ENCODE data around the gene AARS1.
A peak's percentile ranks its signal among the peaks of the same experiment; 100 is the strongest.
"Not testable (repeated sequence)": the region's sequence is repeated elsewhere in the genome, so short reads cannot be mapped to it uniquely, and the experiment has no call there.

Gene AARS1

GRCh38 chr16:70254965-70255286, 34.4 kb downstream of the AARS1 start:
- no peak overlapping the region for H3K4me3 ChIP-seq (ENCODE audit: insufficient read depth, low read depth, low read length, poor library complexity, severe bottlenecking)

GRCh38 chr16:70254180-70254964, 34.9 kb downstream of the AARS1 start:
- no peak for DNase-seq
- Histone ChIP-seq H3K4me1 (ENCODE audit: control insufficient read depth, insufficient read depth, low read length, poor library complexity, severe bottlenecking) (peaks cover 9% of the 10 kb centered on the region), H3K9me3 (ENCODE audit: control insufficient read depth, low read length) (no peaks in the 10 kb centered on the region), H3K27ac (ENCODE audit: insufficient read depth, low read length, poor library complexity, severe bottlenecking) (no peak overlapping the region), H3K36me3 (ENCODE audit: control insufficient read depth, insufficient read depth, low read length) (peaks cover 46% of the 10 kb centered on the region), H3K27me3 (replicated peaks; ENCODE audit: control insufficient read depth, insufficient read depth, low read length, poor library complexity, severe bottlenecking) (no peaks in the 10 kb centered on the region), H3K4me3 (ENCODE audit: insufficient read depth, low read depth, low read length, poor library complexity, severe bottlenecking) (no peak overlapping the region)

More at GRCh38 chr16:70254965-70255286, 34.4 kb downstream of the AARS1 start:
- Histone ChIP-seq H3K36me3 (ENCODE audit: control insufficient read depth, insufficient read depth, low read length) (peaks cover 48% of the 10 kb centered on the region), H3K27me3 (replicated peaks; ENCODE audit: control insufficient read depth, insufficient read depth, low read length, poor library complexity, severe bottlenecking) (no peaks in the 10 kb centered on the region), H3K27ac (ENCODE audit: insufficient read depth, low read length, poor library complexity, severe bottlenecking) (no peak overlapping the region), H3K4me1 (ENCODE audit: control insufficient read depth, insufficient read depth, low read length, poor library complexity, severe bottlenecking) (peaks cover 4% of the 10 kb centered on the region), H3K9me3 (ENCODE audit: control insufficient read depth, low read length) (no peaks in the 10 kb centered on the region)
- DNase-seq: no peak

DNA sequence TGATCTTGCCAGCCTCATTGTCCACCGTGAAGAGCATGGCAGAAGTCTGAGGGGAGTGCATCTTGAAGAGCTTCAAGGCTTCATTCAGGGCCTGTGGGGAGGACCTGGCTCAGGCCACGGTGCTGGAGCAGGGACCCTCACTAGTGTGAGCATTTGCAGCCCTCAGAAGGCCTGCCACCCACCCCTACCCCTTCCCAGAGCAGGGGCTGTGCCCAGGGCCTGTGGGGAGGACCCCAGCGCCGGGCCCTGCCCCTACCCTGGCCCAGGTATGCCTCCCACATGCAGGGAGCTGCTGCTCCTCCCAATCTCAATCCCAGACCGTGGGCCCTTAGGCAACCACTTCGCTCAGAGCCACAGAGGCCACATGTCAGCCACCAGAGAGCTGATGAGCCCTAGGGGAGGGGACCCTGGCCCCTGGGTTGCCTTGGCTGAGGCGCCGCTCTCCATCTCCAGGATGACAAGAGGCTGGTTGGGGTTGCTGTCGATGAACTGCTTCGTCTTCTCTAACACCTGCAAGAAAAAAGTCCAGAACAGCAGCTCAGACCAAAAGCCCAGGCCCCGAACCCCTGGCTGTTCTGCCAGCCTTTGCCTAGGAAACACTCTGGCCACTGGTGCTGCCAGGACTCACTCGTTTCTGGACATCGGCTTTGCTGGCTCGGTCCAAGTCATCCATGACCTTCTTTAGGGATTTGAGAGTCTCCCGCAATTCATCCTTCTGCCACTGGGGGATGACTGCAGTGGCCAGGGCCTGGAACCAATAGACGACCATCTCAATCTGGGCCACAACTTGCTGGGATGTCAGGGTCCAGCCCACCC, 35.8 kb downstream of the AARS1 start:
- no peak overlapping the region for H3K4me3 ChIP-seq (ENCODE audit: insufficient read depth, low read depth, low read length, poor library complexity, severe bottlenecking)
- H3K4me1 ChIP-seq (ENCODE audit: control insufficient read depth, insufficient read depth, low read length, poor library complexity, severe bottlenecking): peaks cover 10% of the 10 kb centered on the region
- peak in 1 of 3 donors; percentile 12 for DNase-seq
- no peaks in the 10 kb centered on the region for H3K9me3 ChIP-seq (ENCODE audit: control insufficient read depth, low read length)
- no peak overlapping the region for H3K27ac ChIP-seq (ENCODE audit: insufficient read depth, low read length, poor library complexity, severe bottlenecking)
- H3K36me3 ChIP-seq (ENCODE audit: control insufficient read depth, insufficient read depth, low read length): peaks cover 37% of the 10 kb centered on the region
- H3K27me3 ChIP-seq (replicated peaks; ENCODE audit: control insufficient read depth, insufficient read depth, low read length, poor library complexity, severe bottlenecking): no peaks in the 10 kb centered on the region

GRCh38 chr16:70252355-70252988, 36.8 kb downstream of the AARS1 start:
- H3K36me3 ChIP-seq (ENCODE audit: control insufficient read depth, insufficient read depth, low read length): peaks cover 31% of the 10 kb centered on the region
- DNase-seq: no peak
- no peak overlapping the region for H3K27ac ChIP-seq (ENCODE audit: insufficient read depth, low read length, poor library complexity, severe bottlenecking)
- peaks cover 10% of the 10 kb centered on the region for H3K4me1 ChIP-seq (ENCODE audit: control insufficient read depth, insufficient read depth, low read length, poor library complexity, severe bottlenecking)
- H3K4me3 ChIP-seq (ENCODE audit: insufficient read depth, low read depth, low read length, poor library complexity, severe bottlenecking): no peak overlapping the region
- H3K9me3 ChIP-seq (ENCODE audit: control insufficient read depth, low read length): no peaks in the 10 kb centered on the region
- H3K27me3 ChIP-seq (replicated peaks; ENCODE audit: control insufficient read depth, insufficient read depth, low read length, poor library complexity, severe bottlenecking): no peaks in the 10 kb centered on the region

GRCh38 chr16:70251629-70252354, 37.5 kb downstream of the AARS1 start, which contains the start of gene EXOSC6:
EXOSC6 (minus strand) TSS chr16:70251940; CDS start chr16:70251900, 40 bp downstream.
- H3K9me3 ChIP-seq (ENCODE audit: control insufficient read depth, low read length): no peaks in the 10 kb centered on the region
- peak within 1 kb of the TSS; percentile 70 for H3K4me3 ChIP-seq (ENCODE audit: insufficient read depth, low read depth, low read length, poor library complexity, severe bottlenecking)
- peaks cover 10% of the 10 kb centered on the region for H3K4me1 ChIP-seq (ENCODE audit: control insufficient read depth, insufficient read depth, low read length, poor library complexity, severe bottlenecking)
- H3K27me3 ChIP-seq (replicated peaks; ENCODE audit: control insufficient read depth, insufficient read depth, low read length, poor library complexity, severe bottlenecking): no peaks in the 10 kb centered on the region
- peaks cover 26% of the 10 kb centered on the region for H3K36me3 ChIP-seq (ENCODE audit: control insufficient read depth, insufficient read depth, low read length)
- DNase-seq: peak; percentile 86 to 88 (median 86)
- H3K27ac ChIP-seq (ENCODE audit: insufficient read depth, low read length, poor library complexity, severe bottlenecking): peak within 1 kb of the TSS; percentile 86

- no peaks in the 10 kb centered on the region for H3K9me3 ChIP-seq (ENCODE audit: control insufficient read depth, low read length)
- peak overlapping the region; percentile 86 for H3K27ac ChIP-seq (ENCODE audit: insufficient read depth, low read length, poor library complexity, severe bottlenecking)
- peaks cover 19% of the 10 kb centered on the region for H3K36me3 ChIP-seq (ENCODE audit: control insufficient read depth, insufficient read depth, low read length)
- peaks cover 10% of the 10 kb centered on the region for H3K4me1 ChIP-seq (ENCODE audit: control insufficient read depth, insufficient read depth, low read length, poor library complexity, severe bottlenecking)
- peak in 2 of 3 donors; percentile 6 to 16 for DNase-seq
- H3K27me3 ChIP-seq (replicated peaks; ENCODE audit: control insufficient read depth, insufficient read depth, low read length, poor library complexity, severe bottlenecking): no peaks in the 10 kb centered on the region
- peak overlapping the region; percentile 59 for H3K4me3 ChIP-seq (ENCODE audit: insufficient read depth, low read depth, low read length, poor library complexity, severe bottlenecking)
Measured at GRCh38 chr16:70250748-70251628, 38.3 kb downstream of the AARS1 start.

DNA sequence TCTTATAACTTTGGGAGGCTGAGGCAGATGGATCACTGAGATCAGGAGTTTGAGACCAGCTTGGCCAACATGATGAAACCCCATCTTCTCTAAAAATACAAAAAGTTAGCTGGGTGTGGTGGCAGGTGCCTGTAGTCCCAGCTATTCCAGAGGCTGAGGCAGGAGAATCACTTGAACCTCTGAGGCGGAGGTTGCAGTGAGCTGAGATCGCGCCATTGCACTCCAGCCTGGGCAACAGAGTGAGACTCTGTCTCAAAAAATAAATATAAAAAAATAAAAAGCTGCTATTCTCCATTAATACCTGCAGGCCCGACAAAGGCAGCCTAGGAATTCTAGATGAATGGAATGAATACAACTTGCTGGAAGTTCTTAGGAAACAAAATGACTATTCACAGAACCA, 39.6 kb downstream of the AARS1 start:
- H3K27me3 ChIP-seq (replicated peaks; ENCODE audit: control insufficient read depth, insufficient read depth, low read length, poor library complexity, severe bottlenecking); H3K9me3 ChIP-seq (ENCODE audit: control insufficient read depth, low read length); H3K27ac ChIP-seq (ENCODE audit: insufficient read depth, low read length, poor library complexity, severe bottlenecking); H3K4me3 ChIP-seq (ENCODE audit: insufficient read depth, low read depth, low read length, poor library complexity, severe bottlenecking); DNase-seq: not testable (repeated sequence)
- Histone ChIP-seq H3K36me3 (ENCODE audit: control insufficient read depth, insufficient read depth, low read length) (peaks cover 10% of the 10 kb centered on the region), H3K4me1 (ENCODE audit: control insufficient read depth, insufficient read depth, low read length, poor library complexity, severe bottlenecking) (peaks cover 10% of the 10 kb centered on the region)

DNA sequence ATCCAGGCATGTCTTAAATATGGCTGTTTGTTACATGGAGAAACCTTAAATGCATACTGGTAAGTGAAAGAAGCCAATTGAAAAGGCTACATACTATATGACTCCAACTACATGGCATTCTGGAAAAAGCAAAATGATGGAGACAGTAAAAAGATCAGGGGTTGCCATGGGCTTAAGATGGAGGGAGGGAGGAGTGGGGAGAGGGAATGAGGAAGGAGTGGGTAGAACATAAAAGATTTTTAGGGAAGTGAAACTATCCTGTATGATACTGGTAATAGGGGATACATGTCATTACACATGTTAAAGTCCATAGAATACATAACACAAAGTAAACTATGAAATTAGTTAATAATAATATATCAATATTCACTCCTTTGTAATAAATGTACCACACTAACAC, 50.5 kb downstream of the AARS1 start:
- not testable (repeated sequence) for H3K27me3 ChIP-seq (replicated peaks; ENCODE audit: control insufficient read depth, insufficient read depth, low read length, poor library complexity, severe bottlenecking); DNase-seq; H3K4me3 ChIP-seq (ENCODE audit: insufficient read depth, low read depth, low read length, poor library complexity, severe bottlenecking); H3K27ac ChIP-seq (ENCODE audit: insufficient read depth, low read length, poor library complexity, severe bottlenecking); H3K9me3 ChIP-seq (ENCODE audit: control insufficient read depth, low read length); H3K36me3 ChIP-seq (ENCODE audit: control insufficient read depth, insufficient read depth, low read length); H3K4me1 ChIP-seq (ENCODE audit: control insufficient read depth, insufficient read depth, low read length, poor library complexity, severe bottlenecking)

DNA sequence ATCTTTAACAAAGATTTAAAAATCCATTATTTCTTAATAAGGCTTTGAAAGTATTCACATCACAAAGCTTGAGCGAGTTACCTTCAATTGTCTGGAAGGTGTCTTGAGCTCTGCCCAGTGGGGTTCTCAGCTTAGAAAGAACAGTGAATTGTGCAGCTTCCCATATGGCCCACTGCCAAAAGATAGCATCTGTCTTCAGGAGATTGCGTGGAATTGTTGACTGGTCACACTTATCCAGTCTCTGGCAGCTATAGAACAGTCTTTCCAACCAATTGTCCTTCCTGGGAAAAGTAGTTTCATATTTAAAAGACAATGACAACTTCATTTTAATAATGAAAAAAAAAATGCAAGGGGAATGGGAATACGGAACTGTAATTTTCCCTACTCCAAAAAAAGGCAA, 57.5 kb downstream of the AARS1 start:
- H3K9me3 ChIP-seq (ENCODE audit: control insufficient read depth, low read length); DNase-seq; H3K27me3 ChIP-seq (replicated peaks; ENCODE audit: control insufficient read depth, insufficient read depth, low read length, poor library complexity, severe bottlenecking); H3K36me3 ChIP-seq (ENCODE audit: control insufficient read depth, insufficient read depth, low read length); H3K4me1 ChIP-seq (ENCODE audit: control insufficient read depth, insufficient read depth, low read length, poor library complexity, severe bottlenecking); H3K27ac ChIP-seq (ENCODE audit: insufficient read depth, low read length, poor library complexity, severe bottlenecking); H3K4me3 ChIP-seq (ENCODE audit: insufficient read depth, low read depth, low read length, poor library complexity, severe bottlenecking): not testable (repeated sequence)
